Lower leg skin (tissue), 3 donors: ENCODE data around the gene ZYX.

ENCODE experiments used
- POLR2A ChIP-seq, 2 donors: fragments of 450-650 bp; IDR thresholded peaks; one replicate each; pipeline ENCODE4 v1.6.1; 2016 to 2017; ENCODE audit warnings: antibody characterized with exemption in 2 of 2, mild to moderate bottlenecking in 1 of 2, moderate library complexity in 1 of 2
- TF ChIP-seq, protein P1 (sequence below), 3 donors: fragments of 450-650 bp; IDR thresholded peaks; one replicate each; pipeline ENCODE4 v1.5.1; 2016; ENCODE audit warnings: antibody characterized with exemption in 3 of 3, mild to moderate bottlenecking in 3 of 3, moderate library complexity in 2 of 3

DNA sequence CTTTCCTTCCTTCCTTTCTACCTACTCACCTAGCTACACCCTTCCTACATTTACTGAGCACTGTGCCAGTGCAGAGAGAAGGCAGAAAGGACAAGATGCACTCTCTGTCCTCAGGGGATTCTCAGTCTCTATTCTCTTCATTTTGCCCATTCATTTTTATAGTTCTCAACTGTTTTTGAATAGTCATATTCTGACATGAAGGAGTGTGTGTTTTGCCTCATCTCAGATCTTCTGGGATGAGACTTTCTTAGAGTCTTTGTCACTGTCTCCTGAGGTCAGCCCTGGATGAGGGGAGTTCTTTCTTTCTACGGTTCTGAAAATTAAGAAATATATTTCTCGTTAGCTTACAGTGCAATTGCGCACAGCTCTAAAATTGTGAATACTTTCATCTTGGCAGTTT, 43.9 kb upstream of the ZYX start:
- TF ChIP-seq POLR2A (IDR thresholded peaks at IDR 0.05): no peak
- TF ChIP-seq, protein P1, sequence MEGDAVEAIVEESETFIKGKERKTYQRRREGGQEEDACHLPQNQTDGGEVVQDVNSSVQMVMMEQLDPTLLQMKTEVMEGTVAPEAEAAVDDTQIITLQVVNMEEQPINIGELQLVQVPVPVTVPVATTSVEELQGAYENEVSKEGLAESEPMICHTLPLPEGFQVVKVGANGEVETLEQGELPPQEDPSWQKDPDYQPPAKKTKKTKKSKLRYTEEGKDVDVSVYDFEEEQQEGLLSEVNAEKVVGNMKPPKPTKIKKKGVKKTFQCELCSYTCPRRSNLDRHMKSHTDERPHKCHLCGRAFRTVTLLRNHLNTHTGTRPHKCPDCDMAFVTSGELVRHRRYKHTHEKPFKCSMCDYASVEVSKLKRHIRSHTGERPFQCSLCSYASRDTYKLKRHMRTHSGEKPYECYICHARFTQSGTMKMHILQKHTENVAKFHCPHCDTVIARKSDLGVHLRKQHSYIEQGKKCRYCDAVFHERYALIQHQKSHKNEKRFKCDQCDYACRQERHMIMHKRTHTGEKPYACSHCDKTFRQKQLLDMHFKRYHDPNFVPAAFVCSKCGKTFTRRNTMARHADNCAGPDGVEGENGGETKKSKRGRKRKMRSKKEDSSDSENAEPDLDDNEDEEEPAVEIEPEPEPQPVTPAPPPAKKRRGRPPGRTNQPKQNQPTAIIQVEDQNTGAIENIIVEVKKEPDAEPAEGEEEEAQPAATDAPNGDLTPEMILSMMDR (IDR thresholded peaks at IDR 0.05): no peak
